WTC11 (cell line): ENCODE measurements around the gene ZMAT3.

ENCODE experiments used
- CREM ChIP-seq: sonication (generic); formaldehyde crosslinking; IDR thresholded peaks from 2 replicates; pipeline ENCODE4 v1.8.1; 2022; ENCODE audit warnings: mild to moderate bottlenecking, missing genetic modification reagents, moderate library complexity
- CTCF ChIP-seq: fragments of 200-600 bp; IDR thresholded peaks from 2 replicates; pipeline ENCODE4 v1.8.0; 2022; ENCODE audit warnings: antibody characterized with exemption
- FOXK1 ChIP-seq: sonication (generic); formaldehyde crosslinking; IDR thresholded peaks from 2 replicates; pipeline ENCODE4 v1.8.0; 2022; ENCODE audit warnings: mild to moderate bottlenecking, moderate library complexity, missing genetic modification reagents
- ZNF232 ChIP-seq: sonication (generic); formaldehyde crosslinking; IDR thresholded peaks from 2 replicates; pipeline ENCODE4 v1.8.0; 2022; ENCODE audit warnings: mild to moderate bottlenecking, missing genetic modification reagents

- TF ChIP-seq CTCF (no peak), ZNF232 (CRISPR knock-in tag) (no peak), CREM (CRISPR knock-in tag) (no peak), FOXK1 (CRISPR knock-in tag) (no peak)
Measured at GRCh38 chr3:179072100-179072438, 460 bp upstream of the ZMAT3 start.
